Pulmonary artery endothelial cell (primary cell): ENCODE measurements around the gene FXYD5. TPM values are rescaled to one million over a fixed set of nuclear protein-coding genes. Genes with fewer than 3 reads are reported as not detected.
"Not testable (repeated sequence)": the region's sequence is repeated elsewhere in the genome, so short reads cannot be mapped to it uniquely, and the experiment has no call there.

Experiments used
- DNase-seq: peaks from one replicate; pipeline ENCODE4 v3.0.0-alpha.2; 2011; ENCODE audit warnings: low read depth, low spot score
- total RNA-seq: library from RNA; depleted of rRNA; stranded (reverse); fragments of >200 nt; gene quantifications from 2 replicates; pipeline ENCODE4 v1.2.3, GENCODE V29; 2014

Gene FXYD5
- total RNA-seq, 1 donor from 2014 or later = 31.8 TPM

DNA sequence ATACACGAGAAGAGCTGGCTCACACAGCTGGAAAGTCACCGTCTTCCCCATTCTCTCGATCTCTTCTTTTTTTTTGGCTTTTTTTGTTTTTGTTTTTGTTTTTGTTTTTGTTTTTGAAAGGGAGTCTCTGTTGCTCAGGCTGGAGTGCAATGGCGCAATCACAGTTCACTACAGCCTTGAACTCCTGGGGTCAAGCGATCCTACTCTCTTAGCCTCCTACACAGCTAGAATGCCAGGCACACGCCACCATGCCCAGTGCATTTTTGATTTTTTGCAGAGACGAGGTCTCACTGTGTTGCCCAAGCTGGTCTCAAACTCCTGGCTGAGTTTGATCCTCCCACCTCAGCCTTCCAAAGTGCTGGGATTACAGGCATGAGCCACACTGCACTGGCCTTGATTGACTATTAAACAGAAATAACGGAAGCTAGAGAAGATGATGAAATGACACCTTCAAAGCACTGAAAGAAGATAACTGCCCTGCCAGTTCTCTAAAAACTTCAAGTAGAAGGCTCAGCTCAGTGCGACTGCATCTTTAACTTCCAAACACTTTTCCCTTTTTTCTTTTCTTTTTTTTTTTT, 34.9 kb upstream of the FXYD5 start:
- no peak for DNase-seq

DNA sequence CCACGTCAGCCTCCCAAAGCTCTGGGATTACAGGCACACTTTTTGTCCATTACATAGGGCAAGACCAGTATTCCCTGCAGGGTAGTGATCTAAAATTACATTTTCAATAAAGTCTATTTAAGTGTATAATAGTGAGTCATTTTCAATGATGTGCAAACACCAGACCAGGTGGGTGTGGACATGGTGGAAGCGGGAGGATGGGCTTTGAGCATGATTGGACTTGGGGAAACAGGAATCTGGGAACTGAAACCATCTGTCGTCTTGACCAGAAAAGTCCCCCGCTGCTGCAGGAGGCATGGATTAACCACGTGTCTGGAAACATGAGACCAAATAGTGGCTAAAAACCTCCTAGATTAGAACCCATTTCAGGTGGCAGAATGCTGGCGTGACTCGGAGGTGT, 34.0 kb upstream of the FXYD5 start:
- no peak for DNase-seq

DNA sequence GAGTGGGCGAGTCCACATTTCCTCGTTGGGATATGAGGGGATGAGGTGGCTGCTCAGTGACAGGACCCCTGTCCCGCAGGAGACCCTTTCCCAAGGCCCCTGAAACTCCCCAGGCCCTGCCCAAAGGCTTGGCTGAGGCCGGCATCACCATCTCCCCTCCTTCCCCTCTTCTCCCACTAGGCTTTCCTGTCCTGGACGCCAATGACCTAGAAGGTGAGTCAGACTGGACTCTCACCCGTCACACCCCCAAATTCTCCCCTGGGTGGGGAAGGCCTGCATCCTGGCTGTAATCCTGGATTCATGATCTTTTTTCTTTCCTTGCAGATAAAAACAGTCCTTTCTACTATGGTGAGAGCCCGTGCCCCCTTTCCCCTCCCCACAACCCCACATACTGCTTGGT, 33.6 kb upstream of the FXYD5 start:
- DNase-seq = no peak

DNA sequence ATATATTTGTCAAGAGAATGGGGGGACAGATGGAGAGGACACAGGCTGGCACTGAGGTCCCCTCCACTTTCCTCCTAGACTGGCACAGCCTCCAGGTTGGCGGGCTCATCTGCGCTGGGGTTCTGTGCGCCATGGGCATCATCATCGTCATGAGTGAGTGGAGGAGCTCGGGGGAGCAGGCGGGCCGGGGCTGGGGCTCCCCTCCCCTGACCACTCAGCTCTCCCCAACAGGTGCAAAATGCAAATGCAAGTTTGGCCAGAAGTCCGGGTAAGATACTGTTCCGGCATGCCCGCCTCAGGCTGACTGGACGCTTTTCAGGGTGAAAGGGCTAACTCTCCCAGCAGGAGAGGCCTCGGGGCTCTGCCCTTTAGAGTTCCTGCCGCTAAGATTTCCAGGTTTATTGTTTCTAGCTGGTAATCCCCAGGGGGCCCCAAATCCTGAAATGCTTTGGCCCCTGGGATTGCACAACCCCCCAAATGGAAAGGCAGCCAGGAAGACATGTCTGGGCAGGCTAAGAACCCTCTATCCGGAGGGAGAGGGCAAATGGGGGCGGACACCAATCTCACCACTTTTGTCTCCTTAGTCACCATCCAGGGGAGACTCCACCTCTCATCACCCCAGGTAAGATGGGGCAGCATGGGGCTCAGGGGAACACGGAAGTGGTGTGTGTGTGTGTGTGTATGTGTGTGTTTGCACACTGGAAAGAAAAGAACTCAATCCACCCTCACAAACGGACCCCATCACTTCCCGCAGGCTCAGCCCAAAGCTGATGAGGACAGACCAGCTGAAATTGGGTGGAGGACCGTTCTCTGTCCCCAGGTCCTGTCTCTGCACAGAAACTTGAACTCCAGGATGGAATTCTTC, 31.6 kb upstream of the FXYD5 start:
- no peak for DNase-seq

DNA sequence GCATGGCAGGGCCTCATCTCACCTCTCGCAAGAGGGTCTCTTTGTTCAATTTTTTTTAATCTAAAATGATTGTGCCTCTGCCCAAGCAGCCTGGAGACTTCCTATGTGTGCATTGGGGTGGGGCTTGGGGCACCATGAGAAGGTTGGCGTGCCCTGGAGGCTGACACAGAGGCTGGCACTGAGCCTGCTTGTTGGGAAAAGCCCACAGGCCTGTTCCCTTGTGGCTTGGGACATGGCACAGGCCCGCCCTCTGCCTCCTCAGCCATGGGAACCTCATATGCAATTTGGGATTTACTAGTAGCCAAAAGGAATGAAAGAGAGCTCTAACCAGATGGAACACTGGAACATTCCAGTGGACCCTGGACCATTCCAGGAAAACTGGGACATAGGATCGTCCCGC, 31.0 kb upstream of the FXYD5 start:
- DNase-seq = no peak

DNA sequence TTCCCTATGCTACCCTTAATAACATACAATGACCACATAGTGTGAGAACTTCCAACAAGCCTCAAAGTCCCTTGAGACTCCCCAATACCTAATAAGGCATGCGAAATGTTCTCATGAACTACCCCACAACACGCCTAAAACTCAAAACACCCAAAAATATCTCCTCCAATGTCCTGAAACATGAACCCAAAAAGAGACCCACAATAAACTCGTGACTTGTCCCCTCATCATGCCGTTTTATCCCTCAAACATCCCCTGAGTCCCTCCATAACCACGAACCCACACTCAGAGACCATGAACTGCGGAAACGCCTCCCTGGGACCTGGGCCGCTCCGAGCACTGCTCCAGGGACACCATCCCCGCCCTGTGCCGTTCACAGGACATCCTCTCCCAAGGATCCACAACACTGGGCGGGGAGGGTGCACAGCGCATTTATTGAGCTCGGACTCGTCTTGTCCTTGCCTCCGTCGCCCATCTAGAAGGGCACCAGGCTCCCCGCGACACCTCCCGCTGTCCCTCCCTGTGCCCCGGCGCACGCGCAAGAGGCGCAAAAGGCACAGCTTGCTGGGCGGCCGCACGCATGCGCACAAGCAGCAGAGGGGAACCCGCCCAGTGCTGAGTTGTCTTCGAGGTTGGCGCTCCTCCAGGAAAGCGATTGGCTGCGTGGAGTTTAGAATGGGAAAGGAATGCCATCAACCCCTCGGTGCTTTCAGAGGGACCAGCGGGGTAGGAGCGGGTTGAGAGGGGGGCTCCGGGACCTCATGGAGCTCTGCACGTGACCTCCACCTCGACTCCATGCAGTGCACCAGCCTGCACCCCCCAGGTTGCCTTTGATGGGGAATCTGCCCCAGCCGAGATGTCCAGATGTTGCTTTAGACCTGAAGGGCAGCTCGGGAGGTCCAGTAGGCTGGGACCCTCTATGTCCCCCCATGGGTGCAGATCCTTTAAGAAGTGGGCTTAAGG, 30.2 kb upstream of the FXYD5 start:
- DNase-seq = peak; percentile 57

DNA sequence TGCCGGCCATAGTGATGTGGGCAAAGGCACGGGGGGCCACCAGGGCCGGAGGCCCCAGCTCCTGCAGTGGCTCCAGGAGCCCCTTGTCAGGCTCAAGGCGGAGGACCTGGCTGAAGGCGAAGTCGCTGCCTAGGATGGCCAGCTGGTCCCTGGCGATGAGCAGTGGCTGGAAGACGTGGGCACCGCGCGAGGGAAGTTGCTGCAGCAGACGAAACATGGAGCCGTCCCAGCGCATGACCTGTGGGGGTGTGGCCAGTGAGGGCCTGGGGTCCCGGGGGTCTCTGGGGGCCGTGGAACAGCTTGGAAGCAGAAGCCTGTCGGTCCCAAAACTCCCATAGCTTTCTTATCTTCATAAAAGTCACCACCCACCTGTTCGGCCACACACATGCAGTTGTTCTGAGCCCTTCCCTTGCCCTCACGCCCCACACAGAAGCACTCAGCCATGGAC, 29.2 kb upstream of the FXYD5 start:
- no peak for DNase-seq

DNA sequence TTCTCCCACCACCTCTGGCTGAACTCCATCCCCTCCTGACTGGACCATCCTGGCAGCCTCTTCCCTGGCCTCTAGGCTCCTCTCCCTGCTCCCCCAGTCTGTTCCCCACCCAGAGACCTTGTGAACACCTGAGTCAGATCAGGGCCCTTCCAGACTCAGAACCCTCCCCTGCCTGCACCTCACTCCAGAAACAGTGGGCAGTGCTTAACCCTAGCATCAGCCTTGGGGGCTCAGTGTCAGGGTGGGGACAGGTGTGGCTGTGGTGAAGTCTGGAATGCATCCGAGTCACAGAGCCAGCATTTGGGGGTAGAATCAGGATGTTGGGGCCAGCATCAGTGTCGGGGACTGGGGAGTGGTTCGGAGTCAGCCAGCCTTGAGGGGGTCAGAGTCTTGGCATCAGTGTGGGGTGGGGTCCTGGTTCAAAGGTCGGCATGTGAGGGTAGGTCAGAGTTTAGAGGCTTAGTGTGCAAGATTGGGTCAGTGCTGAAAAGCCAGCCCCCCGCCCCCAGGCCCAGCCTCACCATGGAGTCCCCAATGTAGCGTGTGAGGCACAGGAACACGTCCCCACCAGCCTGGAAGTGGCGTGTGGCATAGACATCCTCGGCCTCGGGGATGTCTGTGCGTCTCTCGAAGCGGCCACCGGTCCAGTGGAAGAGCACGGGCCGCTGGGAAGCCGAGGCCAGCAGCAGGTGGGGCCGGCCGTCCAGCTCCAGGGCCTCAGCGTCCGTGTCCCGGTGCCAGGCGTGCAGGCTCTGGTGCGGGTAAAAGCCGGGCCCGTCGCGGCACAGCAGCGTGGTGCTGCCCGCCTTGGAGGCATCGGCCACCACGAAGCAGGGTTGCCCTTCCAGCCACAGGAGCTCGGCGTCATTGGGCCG, 28.5 kb upstream of the FXYD5 start:
- no peak for DNase-seq

DNA sequence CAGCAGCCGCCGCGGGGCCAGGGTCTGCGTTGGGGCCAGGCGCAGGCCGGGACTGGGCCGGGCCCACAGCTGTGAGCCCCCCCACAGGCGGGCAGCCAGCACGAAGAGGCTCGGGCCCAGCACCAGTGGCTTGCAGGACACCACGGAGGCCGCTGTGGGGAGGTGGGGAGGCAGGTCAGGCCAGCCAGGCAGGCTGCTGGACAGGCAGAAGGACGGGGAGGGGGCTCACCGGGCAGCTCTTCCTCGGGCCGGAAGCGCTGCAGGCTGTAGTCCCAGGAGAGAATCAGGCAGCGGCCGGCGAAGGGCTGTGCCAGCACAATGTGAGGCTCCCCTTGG, 27.9 kb upstream of the FXYD5 start:
- no peak for DNase-seq

DNA sequence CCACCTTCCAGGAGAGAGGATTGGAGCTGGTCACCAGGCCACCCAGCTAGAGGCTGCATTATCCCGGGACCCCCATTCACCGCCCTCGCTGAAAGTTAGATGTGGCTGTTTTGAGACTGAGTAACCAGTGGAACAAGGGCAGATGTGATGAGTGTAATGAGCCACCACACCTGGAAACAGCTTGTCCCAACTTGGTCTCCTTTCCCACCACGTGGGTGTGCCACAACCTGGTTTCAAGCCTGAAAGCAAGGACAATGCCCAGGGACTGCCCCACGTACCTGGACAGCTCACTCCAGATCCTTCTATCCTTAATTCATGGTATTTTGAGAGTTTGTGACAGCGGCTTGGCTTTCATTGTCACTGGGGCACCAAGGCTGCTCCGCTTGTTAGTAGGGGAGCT, 26.7 kb upstream of the FXYD5 start:
- no peak for DNase-seq

DNA sequence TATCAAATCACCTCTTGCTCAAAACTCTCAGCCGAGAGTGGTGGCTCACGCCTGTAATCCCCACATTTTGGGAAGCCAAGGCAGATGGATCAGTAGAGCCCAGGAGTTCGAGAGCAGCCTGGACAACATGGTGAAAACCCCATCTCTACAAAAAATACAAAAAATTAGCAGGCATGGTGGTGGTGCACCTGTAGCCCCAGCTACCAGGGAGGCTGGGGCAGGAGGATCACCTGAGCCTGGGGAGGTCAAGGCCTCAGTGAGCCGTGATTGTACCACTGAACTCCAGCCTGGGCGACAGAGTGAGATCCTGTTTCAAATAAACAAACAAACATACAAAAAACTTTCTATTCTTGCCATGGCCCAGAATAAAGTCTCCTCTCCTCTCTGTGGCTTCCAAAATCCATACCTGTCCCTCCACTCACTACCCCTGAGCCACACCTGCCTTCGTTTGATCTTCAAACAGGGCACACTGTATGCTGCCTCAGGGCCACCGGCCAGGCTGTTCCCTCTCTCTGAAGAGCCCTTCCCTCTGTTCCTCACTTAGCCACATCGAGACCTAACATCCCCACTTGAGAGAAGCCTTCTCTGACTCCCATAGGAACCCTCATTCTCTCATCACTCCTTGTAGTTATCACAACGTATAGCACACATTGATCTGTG, 26.0 kb upstream of the FXYD5 start:
- no peak for DNase-seq

DNA sequence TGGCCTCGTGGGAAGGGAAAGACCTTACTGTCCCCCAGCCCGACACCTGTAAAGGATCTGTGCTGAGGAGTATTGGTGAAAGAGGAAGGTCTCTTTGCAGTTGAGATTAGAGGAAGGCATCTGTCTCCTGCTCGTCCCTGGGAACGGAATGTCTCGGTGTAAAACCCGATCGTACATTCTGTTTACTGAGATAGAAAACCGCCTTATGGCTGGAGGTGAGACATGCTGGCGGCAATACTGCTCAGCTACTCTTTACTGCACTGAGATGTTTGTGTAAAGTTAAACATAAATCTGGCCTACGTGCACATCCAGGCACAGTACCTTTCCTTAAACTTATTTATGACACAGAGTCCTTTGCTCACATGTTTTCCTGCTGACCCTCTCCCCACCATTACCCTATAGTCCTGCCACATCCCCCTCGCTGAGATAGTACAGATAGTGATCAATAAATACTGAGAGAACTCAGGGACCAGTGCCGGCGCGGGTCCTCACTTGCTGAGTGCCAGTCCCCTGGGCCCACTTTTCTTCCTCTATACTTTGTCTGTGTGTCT, 24.7 kb upstream of the FXYD5 start:
- not testable (repeated sequence) for DNase-seq

DNA sequence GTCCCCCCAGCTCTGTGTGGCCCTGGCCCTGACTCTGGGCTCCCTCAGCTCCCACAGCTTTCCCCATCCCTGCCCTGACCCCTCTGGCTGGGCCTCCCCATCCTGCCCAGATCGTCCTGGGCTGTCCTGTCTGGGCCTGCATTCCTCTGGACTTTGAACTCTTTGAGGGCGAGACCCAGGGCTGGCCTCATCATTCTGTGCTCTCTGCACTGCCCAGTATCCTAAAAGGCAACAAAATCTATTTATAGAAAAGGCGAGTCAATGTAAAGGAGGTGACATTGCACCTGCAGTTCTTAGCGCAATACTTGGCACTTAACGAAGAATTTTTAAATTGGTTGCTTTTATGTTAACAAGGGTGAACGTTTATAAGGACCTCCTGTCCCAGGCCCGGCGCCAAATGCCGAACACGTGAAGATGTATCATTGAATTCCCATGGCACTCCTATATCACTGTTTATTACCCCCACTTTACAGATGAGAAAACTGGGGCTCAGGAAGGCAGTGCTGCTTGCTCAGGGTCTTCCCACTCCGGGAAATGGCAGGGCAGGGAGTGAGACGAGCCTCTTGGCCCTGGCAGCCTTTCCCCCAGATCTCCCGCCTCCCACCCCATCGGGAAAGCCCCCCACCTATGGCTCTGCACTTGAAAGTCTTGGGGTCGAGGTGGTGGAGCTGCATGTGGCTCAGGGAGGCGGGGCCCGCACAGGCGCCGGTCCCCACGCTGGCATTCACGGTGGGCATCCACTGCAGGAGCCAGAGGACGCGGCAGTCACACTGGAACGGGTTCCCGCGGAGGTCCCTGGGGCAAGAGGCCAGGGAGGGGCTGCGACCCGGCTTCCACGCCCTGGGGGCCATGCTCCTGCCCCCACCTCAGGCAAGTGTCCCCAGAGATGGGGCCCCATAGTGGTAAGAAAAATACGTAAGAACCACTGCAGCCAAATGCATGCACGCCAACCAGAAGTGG, 23.5 kb upstream of the FXYD5 start:
- DNase-seq = no peak

DNA sequence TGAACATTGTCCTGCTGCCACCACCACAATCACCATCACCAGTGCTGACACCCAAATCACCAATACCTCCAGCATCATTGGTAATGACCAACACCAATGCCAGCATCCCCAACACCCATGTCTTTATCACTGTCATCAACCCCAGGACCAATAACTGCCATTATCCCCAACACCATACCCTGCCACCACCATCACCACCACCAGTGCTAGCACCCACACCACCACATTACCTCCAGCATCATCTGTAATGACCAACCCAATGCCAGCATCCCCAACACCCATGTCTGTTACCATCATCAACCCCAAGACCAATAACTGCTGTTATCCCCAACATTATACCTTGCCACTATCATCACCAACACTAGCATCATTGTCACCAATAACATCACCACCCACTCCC, 22.3 kb upstream of the FXYD5 start:
- no peak for DNase-seq

DNA sequence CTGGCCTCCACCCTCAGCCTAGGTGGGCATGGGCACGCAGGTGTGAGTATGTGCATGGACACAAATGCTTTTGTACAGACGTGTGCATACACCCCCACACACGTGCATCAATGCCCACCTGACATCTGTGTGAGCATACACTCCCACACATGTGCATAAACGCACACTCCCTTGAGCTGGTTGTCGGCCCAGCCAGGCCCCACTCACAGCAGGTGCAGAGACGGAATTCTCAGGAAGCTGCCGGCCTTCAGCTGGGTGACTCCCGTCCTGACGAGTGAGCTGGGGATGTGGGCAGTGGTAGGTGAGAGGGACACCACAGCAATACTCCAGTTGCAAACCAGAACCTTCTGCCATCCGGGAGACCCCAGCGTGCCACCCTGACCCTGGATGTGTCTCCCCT, 20.7 kb upstream of the FXYD5 start:
- DNase-seq = no peak

DNA sequence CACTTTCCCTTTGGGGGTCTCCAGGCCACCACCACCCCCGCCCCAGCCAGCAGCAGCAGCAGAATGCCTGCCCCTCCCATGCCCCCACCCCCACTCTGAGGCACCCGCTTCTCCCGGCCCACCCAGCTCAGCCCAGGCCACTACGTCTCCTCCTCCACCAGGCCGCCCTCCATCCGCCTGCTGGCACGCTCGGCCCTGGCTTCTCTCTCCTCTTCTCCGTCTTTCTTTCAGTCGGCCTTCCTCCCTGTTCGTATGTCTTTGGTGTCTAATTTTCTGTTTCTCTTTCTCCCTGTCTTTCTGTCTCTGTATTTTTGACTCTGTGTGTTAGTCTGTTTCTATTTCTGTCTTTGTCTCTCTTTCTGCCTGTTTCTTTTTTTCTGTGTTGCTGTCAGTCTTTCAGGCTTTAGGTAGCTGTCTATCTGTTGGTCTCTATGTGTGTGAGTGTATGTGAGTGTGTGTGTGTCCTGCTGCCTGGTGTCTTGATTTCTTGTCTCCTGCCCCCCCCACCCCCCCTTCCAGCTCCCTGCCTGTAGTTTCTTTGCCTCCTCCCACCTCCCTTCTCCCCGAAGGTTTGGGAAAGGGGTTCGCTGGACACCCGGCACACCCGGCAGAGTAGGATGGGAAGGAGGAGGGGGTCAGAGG, 19.8 kb upstream of the FXYD5 start, which contains the start of gene LGI4:
TSS of gene LGI4 (minus strand) at position 459 of the 642 bp plus-strand sequence. CDS start at position 80, 379 bp downstream.
- DNase-seq = no peak

DNA sequence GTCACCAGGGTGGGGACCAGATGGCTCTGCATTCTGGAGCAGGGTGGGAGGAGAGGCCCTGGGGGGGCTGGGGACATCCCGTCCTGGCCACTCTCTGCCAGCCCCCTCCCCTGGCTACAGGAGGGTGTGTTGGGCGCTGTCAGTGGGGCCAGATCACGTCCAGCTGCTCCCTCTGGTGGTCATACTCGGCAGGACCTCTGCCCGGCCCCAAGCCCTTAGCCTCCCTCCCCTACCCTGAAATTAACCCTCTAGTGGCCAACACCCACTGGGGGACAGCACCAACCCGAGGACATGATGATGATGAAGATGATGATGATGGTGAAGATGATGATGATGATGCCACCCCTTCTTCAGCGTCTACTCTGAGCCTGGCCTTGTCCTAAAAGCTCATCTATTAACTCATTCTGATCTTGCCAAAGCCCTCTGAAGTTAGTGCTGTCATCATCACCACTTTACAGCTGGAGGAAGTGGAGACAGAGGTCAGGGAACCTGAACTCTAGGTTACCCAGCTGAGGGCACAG, 19.1 kb upstream of the FXYD5 start:
- no peak for DNase-seq

DNA sequence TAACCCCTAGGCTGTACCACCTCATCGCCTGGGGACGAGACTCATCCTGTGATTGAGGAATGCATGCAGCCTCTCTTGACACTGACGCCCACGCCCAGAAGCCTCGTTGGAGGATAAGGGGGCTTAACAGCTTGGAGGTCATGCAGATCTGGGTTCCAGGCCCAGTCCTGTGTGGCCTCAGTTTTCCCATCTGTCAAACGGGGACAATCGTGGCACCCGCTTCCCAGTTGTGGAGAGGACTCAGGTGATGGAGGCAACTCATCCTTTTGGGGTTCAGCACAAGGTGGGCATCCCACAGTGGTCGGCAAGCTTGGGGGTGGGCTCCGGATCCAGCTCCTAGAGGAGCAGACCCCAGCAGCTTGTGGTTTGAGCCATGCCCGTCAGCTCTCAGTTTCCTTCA, 18.3 kb upstream of the FXYD5 start:
- DNase-seq = no peak
